OCI-LY1 (cell line): Measurements from ENCODE around the gene IMPA2.

Experiments
- H2AFZ ChIP-seq: fragments of 200-600 bp; sonication (generic), shearing (Covaris generic); 2 replicates; pipeline ENCODE4 v1.6.0; 2014; ENCODE audit warnings: antibody characterized with exemption, mild to moderate bottlenecking, low read length
- H3F3A ChIP-seq: fragments of 200-600 bp; sonication (generic), shearing (Covaris generic); 2 replicates; pipeline ENCODE4 v1.6.0; 2014; ENCODE audit warnings: mild to moderate bottlenecking, antibody characterized with exemption, low read length, moderate library complexity; ENCODE audit not compliant: insufficient read depth
- H3K27ac ChIP-seq: fragments of 200-600 bp; sonication (generic); 2 replicates; pipeline ENCODE4 v1.5.1; 2014; ENCODE audit warnings: low read length, mixed run types, mild to moderate bottlenecking, low read depth; ENCODE audit not compliant: poor library complexity, severe bottlenecking
- H3K27me3 ChIP-seq: fragments of 200-600 bp; sonication (generic); 2 replicates; pipeline ENCODE4 v1.6.0; 2014; ENCODE audit warnings: antibody characterized with exemption, mild to moderate bottlenecking, low read length, moderate library complexity; ENCODE audit not compliant: insufficient read depth
- H3K36me3 ChIP-seq: fragments of 200-600 bp; sonication (generic); 2 replicates; pipeline ENCODE4 v1.6.1; 2014; ENCODE audit warnings: mild to moderate bottlenecking, antibody characterized with exemption, low read length, moderate library complexity, mixed read lengths; ENCODE audit not compliant: insufficient read depth
- H3K4me1 ChIP-seq: fragments of 200-600 bp; sonication (generic); 2 replicates; pipeline ENCODE4 v1.5.1; 2014; ENCODE audit warnings: mild to moderate bottlenecking, low read length, moderate library complexity; ENCODE audit not compliant: insufficient read depth, severe bottlenecking
- H3K4me2 ChIP-seq: fragments of 200-600 bp; sonication (generic), shearing (Covaris generic); 2 replicates; pipeline ENCODE4 v1.6.1; 2014; ENCODE audit warnings: low read length
- H3K4me3 ChIP-seq: fragments of 200-600 bp; sonication (generic); 2 replicates; pipeline ENCODE4 v1.5.1; 2014; ENCODE audit warnings: low read length, low read depth, mild to moderate bottlenecking, mixed read lengths; ENCODE audit not compliant: poor library complexity, severe bottlenecking
- H3K79me2 ChIP-seq: fragments of 200-600 bp; shearing (Covaris generic); 2 replicates; pipeline ENCODE4 v1.6.1; 2016; ENCODE audit warnings: mixed run types, low read length, mixed read lengths; ENCODE audit not compliant: insufficient read depth
- H3K9ac ChIP-seq: fragments of 200-600 bp; sonication (generic), shearing (Covaris generic); 2 replicates; pipeline ENCODE4 v1.6.1; 2014; ENCODE audit warnings: mild to moderate bottlenecking, low read length, mixed read lengths
- H3K9me2 ChIP-seq: fragments of 200-600 bp; sonication (generic), shearing (Covaris generic); 2 replicates; pipeline ENCODE4 v1.6.1; 2014; ENCODE audit warnings: low read depth, mild to moderate bottlenecking, low read length, mixed read lengths
- H3K9me3 ChIP-seq: fragments of 200-600 bp; shearing (Covaris generic); 2 replicates; pipeline ENCODE4 v1.6.1; 2014; ENCODE audit warnings: low read length, mixed read lengths
- H4K20me1 ChIP-seq: fragments of 200-600 bp; sonication (generic), shearing (Covaris generic); 2 replicates; pipeline ENCODE4 v1.6.0; 2016; ENCODE audit warnings: mild to moderate bottlenecking, low read length; ENCODE audit not compliant: insufficient read depth
- EZH2 ChIP-seq: fragments of 200-600 bp; sonication (generic), shearing (Covaris generic); IDR thresholded peaks from 2 replicates; pipeline ENCODE4 v1.8.0; 2017; ENCODE audit warnings: borderline replicate concordance, mixed run types, mild to moderate bottlenecking, antibody characterized with exemption, low read length, moderate library complexity, mixed read lengths
- TF ChIP-seq, protein P1 (sequence below): fragments of 200-600 bp; sonication (generic), shearing (Covaris generic); IDR thresholded peaks from 2 replicates; pipeline ENCODE4 v1.5.1; 2017; ENCODE audit warnings: mild to moderate bottlenecking, antibody characterized with exemption, low read length, moderate library complexity, mixed read lengths

The IMPA2 gene

DNA sequence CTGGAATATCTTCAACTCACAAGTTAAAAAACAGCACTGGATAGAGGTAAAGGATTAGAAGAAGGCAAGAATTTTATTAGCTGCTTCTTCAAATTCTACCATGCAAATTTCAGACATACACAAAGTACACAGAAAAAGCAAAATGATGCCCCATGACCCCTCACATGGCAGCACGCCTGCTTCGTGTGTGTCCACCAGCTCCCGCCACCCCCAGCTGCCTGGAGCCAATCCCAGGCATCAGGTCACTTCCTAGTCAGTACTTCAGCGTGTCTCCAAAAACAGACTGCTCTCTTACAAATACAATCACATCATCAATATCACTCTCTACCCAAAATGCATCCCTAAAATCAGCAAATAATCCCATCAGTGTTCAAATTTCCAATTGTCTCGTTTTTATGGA lies 35.8 kb downstream of the IMPA2 start:
- Histone ChIP-seq H4K20me1 (no peaks in the 10 kb centered on the region), H3K9ac (no peak overlapping the region), H3K9me3 (no peaks in the 10 kb centered on the region), H3F3A (no peaks in the 10 kb centered on the region), H3K79me2 (no peaks in the 10 kb centered on the region), H3K4me2 (no peak overlapping the region), H3K36me3 (no peaks in the 10 kb centered on the region), H3K27me3 (no peaks in the 10 kb centered on the region), H3K4me3 (no peak overlapping the region), H3K27ac (no peak overlapping the region), H2AFZ (no peak overlapping the region), H3K4me1 (no peaks in the 10 kb centered on the region), H3K9me2 (no peaks in the 10 kb centered on the region)
- no peak for TF ChIP-seq EZH2
- TF ChIP-seq, protein P1, sequence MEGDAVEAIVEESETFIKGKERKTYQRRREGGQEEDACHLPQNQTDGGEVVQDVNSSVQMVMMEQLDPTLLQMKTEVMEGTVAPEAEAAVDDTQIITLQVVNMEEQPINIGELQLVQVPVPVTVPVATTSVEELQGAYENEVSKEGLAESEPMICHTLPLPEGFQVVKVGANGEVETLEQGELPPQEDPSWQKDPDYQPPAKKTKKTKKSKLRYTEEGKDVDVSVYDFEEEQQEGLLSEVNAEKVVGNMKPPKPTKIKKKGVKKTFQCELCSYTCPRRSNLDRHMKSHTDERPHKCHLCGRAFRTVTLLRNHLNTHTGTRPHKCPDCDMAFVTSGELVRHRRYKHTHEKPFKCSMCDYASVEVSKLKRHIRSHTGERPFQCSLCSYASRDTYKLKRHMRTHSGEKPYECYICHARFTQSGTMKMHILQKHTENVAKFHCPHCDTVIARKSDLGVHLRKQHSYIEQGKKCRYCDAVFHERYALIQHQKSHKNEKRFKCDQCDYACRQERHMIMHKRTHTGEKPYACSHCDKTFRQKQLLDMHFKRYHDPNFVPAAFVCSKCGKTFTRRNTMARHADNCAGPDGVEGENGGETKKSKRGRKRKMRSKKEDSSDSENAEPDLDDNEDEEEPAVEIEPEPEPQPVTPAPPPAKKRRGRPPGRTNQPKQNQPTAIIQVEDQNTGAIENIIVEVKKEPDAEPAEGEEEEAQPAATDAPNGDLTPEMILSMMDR, result no peak

DNA sequence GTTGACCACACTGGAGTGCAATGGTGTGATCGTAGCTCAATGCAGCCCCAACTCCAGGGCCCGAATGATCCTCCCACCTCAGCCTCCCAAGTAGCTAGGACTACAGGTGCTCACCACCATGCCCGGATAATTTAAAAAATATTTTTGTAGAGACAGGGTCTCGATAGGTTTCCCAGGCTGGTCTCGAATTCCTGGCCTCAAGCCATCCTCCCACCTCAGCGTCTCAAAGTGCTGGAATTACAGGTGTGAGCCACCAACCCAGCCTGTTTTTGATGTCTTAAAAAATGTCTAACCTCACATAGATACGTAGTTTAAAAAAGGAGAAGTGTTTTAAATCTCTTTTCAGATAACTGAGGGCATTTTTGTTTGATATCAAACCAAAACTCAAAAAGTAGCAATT lies 37.6 kb downstream of the IMPA2 start:
- Histone ChIP-seq H3K36me3 (no peaks in the 10 kb centered on the region), H3K9me2 (no peaks in the 10 kb centered on the region), H3K4me1 (no peaks in the 10 kb centered on the region), H3F3A (no peaks in the 10 kb centered on the region), H2AFZ (no peak overlapping the region), H3K4me2 (no peak overlapping the region), H3K79me2 (no peaks in the 10 kb centered on the region), H3K9ac (no peak overlapping the region), H4K20me1 (no peaks in the 10 kb centered on the region), H3K4me3 (no peak overlapping the region), H3K27ac (no peak overlapping the region), H3K27me3 (no peaks in the 10 kb centered on the region), H3K9me3 (no peaks in the 10 kb centered on the region)
- no peak for TF ChIP-seq EZH2
- TF ChIP-seq, protein P1, result no peak

DNA sequence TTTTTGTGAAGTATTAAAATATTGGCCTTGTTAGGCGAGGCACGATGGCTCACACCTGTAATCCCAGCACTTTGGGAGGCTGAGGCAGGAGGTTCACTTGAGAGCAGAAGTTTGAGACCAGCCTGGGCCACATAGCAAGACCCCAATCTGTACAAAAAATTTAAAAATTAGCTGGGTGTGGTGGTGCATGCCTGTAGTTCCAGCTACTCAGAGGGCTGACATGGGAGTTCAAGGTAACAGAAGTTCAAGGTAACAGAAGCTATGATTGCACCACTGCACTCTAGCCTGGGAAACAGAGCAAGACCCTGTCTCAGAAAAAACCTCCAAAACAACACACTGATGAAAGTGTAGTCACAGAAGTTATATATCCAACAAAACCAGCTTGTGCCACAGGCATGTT lies 39.8 kb downstream of the IMPA2 start:
- no peaks in the 10 kb centered on the region for H3K36me3 ChIP-seq
- H3K9me3 ChIP-seq, result no peaks in the 10 kb centered on the region
- H3K79me2 ChIP-seq, result no peaks in the 10 kb centered on the region
- H3K4me3 ChIP-seq, result no peak overlapping the region
- no peak overlapping the region for H2AFZ ChIP-seq
- H3K4me1 ChIP-seq, result no peaks in the 10 kb centered on the region
- no peak overlapping the region for H3K9ac ChIP-seq
- no peaks in the 10 kb centered on the region for H3K9me2 ChIP-seq
- H3K27me3 ChIP-seq, result no peaks in the 10 kb centered on the region
- no peak overlapping the region for H3K4me2 ChIP-seq
- TF ChIP-seq, protein P1, result no peak
- no peak for TF ChIP-seq EZH2
- H4K20me1 ChIP-seq, result no peaks in the 10 kb centered on the region
- H3K27ac ChIP-seq, result no peak overlapping the region
- no peaks in the 10 kb centered on the region for H3F3A ChIP-seq
